CD4-positive, alpha-beta memory T cell (primary cell): ENCODE measurements around the gene CST11. TPM values are rescaled to one million over a fixed set of nuclear protein-coding genes. Genes with fewer than 3 reads are reported as not detected.

Experiments used
- CTCF ChIA-PET: fragments of 350-600 bp; sonication (Branson Sonifier 250); formaldehyde crosslinking; loops from one replicate; lab custom pipeline; 2021; ENCODE audit warnings: inconsistent platforms; ENCODE audit not compliant: partially characterized antibody; lab: Charles Lee
- POLR2A ChIA-PET: fragments of 350-600 bp; sonication (Branson Sonifier 250); formaldehyde crosslinking; loops from one replicate; lab custom pipeline; 2021; ENCODE audit not compliant: partially characterized antibody; lab: Charles Lee
- DNase-seq, 5 donors: peaks; one replicate each; pipeline versions ENCODE4 v3.0.0 to v3.0.0-alpha.2; 2020 to 2022; ENCODE audit warnings: mixed read lengths in 1 of 5
- H3K27ac ChIP-seq: one replicate; pipeline ENCODE4 v1.7.0; 2013; ENCODE audit warnings: low read depth, low read length
- H3K27me3 ChIP-seq: 2 replicates; pipeline ENCODE4 v1.7.0; 2013; ENCODE audit warnings: mild to moderate bottlenecking, low read length, moderate library complexity; ENCODE audit not compliant: insufficient read depth
- H3K36me3 ChIP-seq: 2 replicates; pipeline ENCODE4 v1.7.0; 2013; ENCODE audit warnings: mild to moderate bottlenecking, low read length, moderate library complexity; ENCODE audit not compliant: insufficient read depth
- H3K4me1 ChIP-seq: 2 replicates; pipeline ENCODE4 v1.7.0; 2013; ENCODE audit warnings: mild to moderate bottlenecking, low read length, moderate library complexity; ENCODE audit not compliant: insufficient read depth
- H3K4me3 ChIP-seq, 2 donors: one replicate each; pipeline ENCODE4 v1.7.0; 2013; ENCODE audit warnings: low read length in 2 of 2, mild to moderate bottlenecking in 1 of 2
- H3K9me3 ChIP-seq, 2 donors: one replicate each; pipeline ENCODE4 v1.7.0; 2013; ENCODE audit warnings: low read length in 2 of 2, control low read depth in 1 of 2; ENCODE audit not compliant: control insufficient read depth in 1 of 2
- H3K27ac Mint-ChIP-seq, 7 donors: one replicate each; pipeline ENCODE4 v1.8.0; 2020 to 2021; ENCODE audit warnings: mixed read lengths in 7 of 7, mild to moderate bottlenecking in 6 of 7, inconsistent platforms in 3 of 7, moderate library complexity in 3 of 7
- H3K27me3 Mint-ChIP-seq, 2 donors: one replicate each; pipeline ENCODE4 v1.8.0; 2020 to 2021; ENCODE audit warnings: mixed read lengths in 2 of 2
- H3K36me3 Mint-ChIP-seq, 2 donors: one replicate each; pipeline ENCODE4 v1.8.0; 2020 to 2021; ENCODE audit warnings: mixed read lengths in 2 of 2, inconsistent platforms in 1 of 2, mild to moderate bottlenecking in 1 of 2
- H3K4me1 Mint-ChIP-seq, 4 donors: one replicate each; pipeline ENCODE4 v1.8.0; 2020 to 2021; ENCODE audit warnings: mixed read lengths in 4 of 4, mild to moderate bottlenecking in 1 of 4
- H3K4me3 Mint-ChIP-seq, 8 donors: one replicate each; pipeline ENCODE4 v1.8.0; 2020 to 2021; ENCODE audit warnings: mixed read lengths in 8 of 8, mild to moderate bottlenecking in 7 of 8, moderate library complexity in 6 of 8, inconsistent platforms in 3 of 8
- H3K9me3 Mint-ChIP-seq, 8 donors: one replicate each; pipeline ENCODE4 v1.8.0; 2020 to 2021; ENCODE audit warnings: mixed read lengths in 8 of 8, mild to moderate bottlenecking in 5 of 8, inconsistent platforms in 3 of 8, moderate library complexity in 1 of 8
- intact Hi-C: fragments of 100-400 bp; cut with micrococcal nuclease; formaldehyde crosslinking; loops from one replicate; pipeline ENCODE4 v1.15.1; 2023
- polyA plus RNA-seq, 2 donors: library from polyadenylated mRNA; unstranded; fragments of 300-500 nt; fragmentation: Illumina TruSeq; gene quantifications; one replicate each; pipeline ENCODE4 v1.2.3, GENCODE V29; 2021
- total RNA-seq, 2 experiments: library from RNA; stranded (reverse); gene quantifications; one replicate each; pipeline ENCODE4 v1.2.3, GENCODE V29; 2021

CST11 gene
- total and polyA plus RNA-seq, 4 experiments from 2014 or later = not detected

GRCh38 chr20:23446505-23446904 lies 6.2 kb downstream of the CST11 start:
- Mint-ChIP-seq H3K9me3 (no peaks in the 10 kb centered on the region), H3K27me3 (peaks cover 0 to 4% of the 10 kb centered on the region in 2 donors), H3K4me3 (no peak overlapping the region), H3K27ac (no peak overlapping the region), H3K36me3 (no peaks in the 10 kb centered on the region), H3K4me1 (no peaks in the 10 kb centered on the region)
- no peak for DNase-seq
- H3K4me1 ChIP-seq = no peaks in the 10 kb centered on the region
- H3K27me3 ChIP-seq = no peaks in the 10 kb centered on the region
- H3K4me3 ChIP-seq = no peak overlapping the region
- no peaks in the 10 kb centered on the region for H3K9me3 ChIP-seq
- no peak overlapping the region for H3K27ac ChIP-seq
- CTCF ChIA-PET = interaction anchor here (1.3 to 1.9 kb wide), 2 partner anchors 10 to 97 kb away, joined by 3 to 11 read pairs; partner anchors contain the start of gene NXT1
- H3K36me3 ChIP-seq = no peaks in the 10 kb centered on the region
- intact Hi-C loops = no loop called here
- POLR2A ChIA-PET = no interaction called here

GRCh38 chr20:23445596-23446217 lies 7.0 kb downstream of the CST11 start:
- Histone ChIP-seq H3K4me1 (no peaks in the 10 kb centered on the region), H3K27ac (no peak overlapping the region), H3K9me3 (no peaks in the 10 kb centered on the region), H3K4me3 (no peak overlapping the region), H3K36me3 (no peaks in the 10 kb centered on the region), H3K27me3 (no peaks in the 10 kb centered on the region)
- H3K9me3 Mint-ChIP-seq = no peaks in the 10 kb centered on the region
- H3K36me3 Mint-ChIP-seq = no peaks in the 10 kb centered on the region
- ChIA-PET POLR2A (no interaction called here), CTCF (interaction anchor here (1.3 to 2.5 kb wide), 3 partner anchors 10 to 96 kb away, joined by 3 to 11 read pairs (median 10); partner anchors contain the start of gene NXT1)
- H3K27me3 Mint-ChIP-seq = peaks cover 0 to 3% of the 10 kb centered on the region in 2 donors
- H3K4me3 Mint-ChIP-seq = no peak overlapping the region
- intact Hi-C loops = no loop called here
- no peak for DNase-seq
- H3K4me1 Mint-ChIP-seq = no peaks in the 10 kb centered on the region
- peak overlapping the region in 1 of 7 donors; percentile 29 for H3K27ac Mint-ChIP-seq

GRCh38 chr20:23444859-23445258 lies 7.8 kb downstream of the CST11 start:
- intact Hi-C loops = no loop called here
- CTCF ChIA-PET = interaction anchor here (1.2 to 2.5 kb wide), 2 partner anchors 10 to 95 kb away, joined by 3 to 10 read pairs; no protein-coding TSS in a partner anchor
- DNase-seq = no peak
- Histone ChIP-seq H3K27ac (no peak overlapping the region), H3K4me1 (no peaks in the 10 kb centered on the region), H3K4me3 (no peak overlapping the region), H3K36me3 (no peaks in the 10 kb centered on the region), H3K27me3 (peaks cover under 1% of the 10 kb centered on the region), H3K9me3 (no peaks in the 10 kb centered on the region)
- Mint-ChIP-seq H3K4me1 (no peaks in the 10 kb centered on the region), H3K4me3 (no peak overlapping the region), H3K27me3 (peaks cover 0 to 3% of the 10 kb centered on the region in 2 donors), H3K27ac (peak overlapping the region in 1 of 7 donors; percentile 18), H3K9me3 (no peaks in the 10 kb centered on the region), H3K36me3 (no peaks in the 10 kb centered on the region)
- POLR2A ChIA-PET = no interaction called here

- Histone ChIP-seq H3K4me3 (no peak overlapping the region), H3K27me3 (peaks cover 3% of the 10 kb centered on the region), H3K36me3 (no peaks in the 10 kb centered on the region), H3K4me1 (no peaks in the 10 kb centered on the region), H3K27ac (no peak overlapping the region), H3K9me3 (no peaks in the 10 kb centered on the region)
- Mint-ChIP-seq H3K4me1 (no peaks in the 10 kb centered on the region), H3K4me3 (no peak overlapping the region), H3K27me3 (peaks cover 0 to 3% of the 10 kb centered on the region in 2 donors), H3K27ac (no peak overlapping the region), H3K9me3 (no peaks in the 10 kb centered on the region), H3K36me3 (no peaks in the 10 kb centered on the region)
- ChIA-PET CTCF (interaction anchor here (0.8 to 1.8 kb wide), 6 partner anchors 10 to 1966 kb away, joined by 3 to 12 read pairs (median 4); partner anchors contain the start of gene CST11), POLR2A (no interaction called here)
- DNase-seq = no peak
- intact Hi-C loops = no loop called here
Observed at GRCh38 chr20:23442436-23442835, 10.2 kb downstream of the CST11 start.

- H3K4me1 ChIP-seq = no peaks in the 10 kb centered on the region
- no peak overlapping the region for H3K27ac ChIP-seq
- peak; percentile 12 to 58 (median 39) for DNase-seq
- H3K9me3 ChIP-seq = no peaks in the 10 kb centered on the region
- Mint-ChIP-seq H3K36me3 (no peaks in the 10 kb centered on the region), H3K27ac (no peak overlapping the region), H3K4me3 (no peak overlapping the region), H3K9me3 (no peaks in the 10 kb centered on the region), H3K27me3 (peaks cover 0 to 3% of the 10 kb centered on the region in 2 donors), H3K4me1 (no peaks in the 10 kb centered on the region)
- H3K4me3 ChIP-seq = no peak overlapping the region
- ChIA-PET CTCF (interaction anchor here (0.8 to 2.5 kb wide), 10 partner anchors 10 to 1967 kb away, joined by 3 to 12 read pairs (median 4); partner anchors contain the start of genes CST11, NAPB and NXT1), POLR2A (no interaction called here)
- intact Hi-C loops = no loop called here
- H3K36me3 ChIP-seq = no peaks in the 10 kb centered on the region
- peaks cover 3% of the 10 kb centered on the region for H3K27me3 ChIP-seq
Observed at GRCh38 chr20:23441850-23442313, 10.8 kb downstream of the CST11 start.

- intact Hi-C loops = no loop called here
- H3K27me3 ChIP-seq = peaks cover 3% of the 10 kb centered on the region
- H3K9me3 ChIP-seq = no peaks in the 10 kb centered on the region
- ChIA-PET CTCF (interaction anchor here (0.8 to 2.5 kb wide), 3 partner anchors 14 to 90 kb away, joined by 3 to 8 read pairs (median 7); partner anchors contain the start of genes NAPB and NXT1), POLR2A (no interaction called here)
- Mint-ChIP-seq H3K4me1 (no peaks in the 10 kb centered on the region), H3K36me3 (no peaks in the 10 kb centered on the region), H3K9me3 (no peaks in the 10 kb centered on the region), H3K27ac (no peak overlapping the region), H3K4me3 (no peak overlapping the region), H3K27me3 (peaks cover 0 to 3% of the 10 kb centered on the region in 2 donors)
- DNase-seq = no peak
- no peak overlapping the region for H3K27ac ChIP-seq
- H3K36me3 ChIP-seq = no peaks in the 10 kb centered on the region
- H3K4me3 ChIP-seq = no peak overlapping the region
- no peaks in the 10 kb centered on the region for H3K4me1 ChIP-seq
Observed at GRCh38 chr20:23440004-23440403, 12.7 kb downstream of the CST11 start.

GRCh38 chr20:23438661-23439060 lies 14.0 kb downstream of the CST11 start:
- no peak for DNase-seq
- Mint-ChIP-seq H3K27ac (no peak overlapping the region), H3K36me3 (no peaks in the 10 kb centered on the region), H3K4me1 (no peaks in the 10 kb centered on the region), H3K9me3 (no peaks in the 10 kb centered on the region), H3K4me3 (no peak overlapping the region), H3K27me3 (peaks cover 0 to 3% of the 10 kb centered on the region in 2 donors)
- Histone ChIP-seq H3K4me1 (no peaks in the 10 kb centered on the region), H3K27me3 (peaks cover 3% of the 10 kb centered on the region), H3K9me3 (no peaks in the 10 kb centered on the region), H3K27ac (no peak overlapping the region), H3K4me3 (no peak overlapping the region), H3K36me3 (no peaks in the 10 kb centered on the region)
- intact Hi-C loops = no loop called here
- ChIA-PET POLR2A (no interaction called here), CTCF (no interaction called here)
